Activated CD8-positive, alpha-beta memory T cell treated with anti-CD3 and anti-CD28 coated beads, Interleukin-2, amount 50 U/mL, for 24 hours (primary cell): ENCODE results near the gene NPIPB6.
"Not testable (repeated sequence)": the region's sequence is repeated elsewhere in the genome, so short reads cannot be mapped to it uniquely, and the experiment has no call there.

ENCODE experiments used
- DNase-seq: peaks from one replicate; pipeline ENCODE4 v3.0.0-alpha.2; 2020; ENCODE audit errors: extremely low read depth

NPIPB6 gene

DNA sequence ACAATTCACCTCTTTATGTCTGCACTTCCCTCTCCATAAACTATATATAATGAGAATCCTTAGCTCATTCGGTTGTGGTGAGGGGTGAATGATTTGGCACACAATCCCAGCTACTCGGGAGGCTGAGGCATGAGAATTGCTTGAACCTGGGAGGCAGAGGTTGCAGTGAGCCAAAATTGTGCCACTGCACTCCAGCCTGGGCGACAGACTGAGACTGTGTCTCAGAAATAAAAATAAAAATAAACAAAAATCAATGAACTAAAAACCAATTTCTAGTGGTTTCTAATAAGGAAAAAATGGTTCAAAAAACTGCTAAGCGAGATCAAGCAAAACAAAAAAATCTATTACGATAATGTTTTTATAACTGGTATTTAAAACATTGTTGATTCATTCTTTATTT lies at the start of gene NPIPB6:
Gene NPIPB6 (minus strand): TSS at position 101 of the 400 bp plus-strand sequence. CDS start 686 bp downstream, outside the sequence.
- DNase-seq = not testable (repeated sequence)

DNA sequence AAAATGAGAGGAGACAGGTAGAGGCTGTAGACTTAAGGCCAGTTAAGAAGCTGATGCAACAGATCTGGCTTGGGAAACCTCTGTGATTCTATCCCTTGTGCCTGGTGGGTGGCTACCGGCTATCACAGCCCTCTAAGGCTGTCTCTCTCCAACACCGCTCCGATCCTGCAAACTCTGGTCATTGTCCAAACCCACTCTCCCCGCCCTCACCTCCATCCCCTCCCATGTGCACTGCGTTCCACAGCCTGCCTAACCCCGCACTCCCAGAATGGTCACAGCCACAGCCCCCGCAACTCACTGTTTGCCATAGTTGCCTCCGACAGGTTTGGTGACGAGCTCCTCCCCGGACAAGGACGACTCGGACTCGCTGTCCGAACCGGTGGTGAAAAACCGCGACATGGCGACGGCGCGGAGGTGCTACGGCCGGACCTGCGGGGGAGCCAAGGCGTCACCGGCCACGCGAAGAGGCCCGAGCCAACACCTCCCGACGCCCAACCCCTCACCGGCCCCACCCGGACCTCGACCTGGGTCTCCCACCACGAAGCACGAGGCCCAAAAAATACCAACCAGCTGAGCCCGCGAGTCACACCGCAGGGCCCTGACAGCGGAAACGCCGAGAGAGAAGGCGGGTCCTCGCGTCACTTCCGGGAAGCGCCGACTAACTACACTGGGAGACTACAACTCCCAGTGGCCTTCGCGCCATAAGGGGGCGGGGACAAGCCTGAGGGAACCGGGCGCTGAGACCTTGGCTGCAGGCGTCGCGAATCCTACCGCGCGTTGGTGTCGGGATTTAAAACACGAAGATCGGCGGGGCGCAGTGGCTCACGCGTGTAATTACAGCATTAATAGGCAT lies 40.1 kb upstream of the NPIPB6 start, which contains the start of gene EIF3CL:
Gene EIF3CL (minus strand): TSS at position 622 of the 853 bp plus-strand sequence. CDS start 223 bp downstream, at position 399.
- not testable (repeated sequence) for DNase-seq

DNA sequence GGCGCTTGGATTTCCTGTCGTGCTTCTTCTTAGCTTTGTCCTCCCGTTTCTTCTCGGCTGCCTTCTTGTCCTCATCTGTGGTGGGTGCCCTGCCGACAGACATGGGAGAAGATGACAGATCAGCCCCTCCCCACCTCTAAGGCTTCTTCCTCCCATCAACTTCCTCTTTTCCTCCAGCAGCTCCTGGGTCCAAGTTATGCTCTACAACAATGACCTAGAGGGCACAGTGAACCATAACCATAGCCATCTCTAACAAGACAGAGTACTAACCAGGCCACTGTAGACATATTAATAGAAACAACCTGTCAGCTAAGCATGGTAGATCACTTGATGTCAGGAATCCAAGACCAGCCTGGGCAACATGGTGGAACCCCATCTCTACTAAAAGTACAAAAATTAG lies 28.7 kb upstream of the NPIPB6 start:
- DNase-seq = not testable (repeated sequence)

DNA sequence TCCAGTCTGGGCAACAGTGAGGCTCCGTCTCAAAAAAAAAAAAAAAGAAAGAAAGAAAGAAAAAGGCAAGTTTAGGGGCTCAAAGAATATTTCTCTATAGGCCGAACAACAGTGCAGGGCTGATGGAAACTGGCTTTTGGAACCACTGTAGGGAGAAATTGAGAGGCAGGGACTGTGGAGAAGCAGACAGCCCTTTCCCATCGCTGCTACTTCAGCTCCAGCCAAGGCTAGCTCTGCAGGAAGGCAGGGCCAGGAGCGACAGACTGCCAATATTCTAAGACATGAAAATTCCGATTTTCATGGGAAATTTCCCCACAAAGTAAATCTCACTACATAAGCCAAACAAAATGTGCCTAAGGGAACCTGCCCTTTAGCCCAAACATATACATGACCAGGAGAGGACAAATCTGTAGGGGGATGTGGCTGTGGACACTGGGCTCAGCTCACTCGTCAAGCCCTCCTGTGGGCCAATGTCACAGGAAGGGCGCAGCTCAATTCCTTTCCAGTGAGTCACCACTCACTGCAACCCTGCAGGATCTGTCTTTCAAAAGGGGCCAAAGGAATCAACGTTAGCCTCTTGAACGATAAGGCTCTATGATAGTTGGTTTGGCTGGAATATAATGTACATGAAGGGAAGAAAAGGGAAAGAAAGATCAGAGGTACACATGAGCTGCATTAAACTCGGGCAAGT lies 19.0 kb upstream of the NPIPB6 start:
- not testable (repeated sequence) for DNase-seq

DNA sequence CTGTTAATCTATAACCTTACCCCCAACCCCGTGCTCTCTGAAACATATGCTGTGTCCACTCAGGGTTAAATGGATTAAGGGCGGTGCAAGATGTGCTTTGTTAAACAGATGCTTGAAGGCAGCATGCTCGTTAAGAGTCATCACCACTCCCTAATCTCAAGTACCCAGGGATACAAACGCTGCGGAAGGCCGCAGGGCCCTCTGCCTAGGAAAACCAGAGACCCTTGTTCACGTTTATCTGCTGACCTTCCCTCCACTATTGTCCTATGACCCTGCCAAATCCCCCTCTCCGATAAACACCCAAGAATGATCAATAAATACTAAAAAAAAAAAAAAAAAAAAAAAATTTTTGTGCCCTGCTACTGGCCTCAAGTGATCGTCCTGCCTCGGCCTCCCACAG lies 14.5 kb upstream of the NPIPB6 start:
- DNase-seq = not testable (repeated sequence)

DNA sequence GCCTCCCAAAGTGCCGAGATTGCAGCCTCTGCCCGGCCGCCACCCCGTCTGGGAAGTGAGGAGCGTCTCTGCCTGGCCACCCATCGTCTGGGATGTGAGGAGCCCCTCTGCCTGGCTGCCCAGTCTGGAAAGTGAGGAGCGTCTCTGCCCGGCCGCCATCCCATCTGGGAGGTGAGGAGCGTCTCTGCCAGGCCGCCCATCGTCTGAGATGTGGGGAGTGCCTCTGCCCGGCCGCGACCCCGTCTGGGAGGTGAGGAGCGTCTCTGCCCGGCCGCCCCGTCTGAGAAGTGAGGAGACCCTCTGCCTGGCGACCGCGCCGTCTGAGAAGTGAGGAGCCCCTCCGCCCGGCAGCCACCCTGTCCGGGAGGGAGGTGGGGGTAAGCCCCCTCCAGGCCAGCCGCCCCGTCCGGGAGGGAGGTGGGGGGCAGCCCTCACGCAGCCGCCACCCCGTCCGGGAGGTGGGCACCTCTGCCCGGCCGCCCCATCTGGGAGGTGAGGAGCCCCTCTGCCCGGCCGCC lies 13.9 kb upstream of the NPIPB6 start:
- not testable (repeated sequence) for DNase-seq

DNA sequence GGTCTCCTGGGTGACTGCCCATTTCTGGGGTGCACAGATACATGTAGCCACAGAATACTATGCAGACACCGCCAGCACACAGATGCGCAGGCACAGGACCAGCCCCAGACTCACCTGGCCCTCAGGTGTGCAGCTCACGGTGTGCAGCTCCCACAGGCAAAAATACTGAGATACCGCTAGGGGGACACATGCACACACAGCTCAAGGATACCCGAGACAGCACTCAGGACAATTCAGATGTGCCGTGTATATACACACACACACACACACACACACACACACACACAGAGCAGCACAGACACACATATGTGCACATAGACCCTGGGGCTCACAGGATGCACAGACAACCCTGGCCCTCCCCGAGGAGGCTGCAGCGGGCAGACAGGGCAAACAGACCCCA lies 11.8 kb upstream of the NPIPB6 start:
- DNase-seq = not testable (repeated sequence)

DNA sequence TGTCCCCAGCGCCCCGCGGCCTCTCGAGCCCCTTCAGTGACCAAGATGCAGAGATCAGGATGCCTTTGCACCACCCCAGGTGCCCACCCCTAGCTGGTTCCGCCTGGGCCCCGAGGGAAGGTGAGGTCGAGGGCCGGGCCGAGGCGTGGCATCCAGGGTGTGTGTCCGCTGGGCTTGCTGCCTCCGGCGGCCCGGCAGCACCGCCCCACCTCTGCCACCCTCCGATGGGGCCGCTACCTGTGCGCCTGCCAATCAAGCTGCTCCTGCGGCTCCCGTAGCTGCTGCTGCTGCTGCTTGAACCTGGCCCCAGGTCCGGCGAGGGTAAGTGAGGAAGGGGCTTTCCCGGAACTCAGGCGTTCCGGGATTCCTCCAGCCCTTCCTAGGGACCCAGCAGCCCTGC lies 11.0 kb upstream of the NPIPB6 start:
- not testable (repeated sequence) for DNase-seq

DNA sequence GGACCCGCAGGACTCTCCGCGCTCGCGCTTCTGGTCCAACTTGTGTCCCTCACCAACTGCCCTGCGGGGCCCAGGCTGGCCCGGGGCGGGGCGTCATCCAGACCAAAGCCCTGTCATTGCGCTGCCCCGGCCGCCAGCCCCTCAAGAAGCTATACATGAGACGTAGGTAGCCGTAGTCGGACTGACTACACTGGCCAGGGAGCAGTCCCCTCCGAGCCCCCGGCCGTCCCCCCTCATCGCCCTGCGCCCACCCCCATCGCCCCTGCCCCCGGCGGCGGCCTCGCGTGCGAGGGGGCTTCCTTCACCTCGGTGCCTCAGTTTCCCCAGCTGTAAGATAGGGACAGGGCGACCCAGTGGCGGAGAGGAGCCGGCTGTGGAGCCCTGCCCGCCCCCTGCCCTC lies 4.6 kb upstream of the NPIPB6 start:
- not testable (repeated sequence) for DNase-seq

DNA sequence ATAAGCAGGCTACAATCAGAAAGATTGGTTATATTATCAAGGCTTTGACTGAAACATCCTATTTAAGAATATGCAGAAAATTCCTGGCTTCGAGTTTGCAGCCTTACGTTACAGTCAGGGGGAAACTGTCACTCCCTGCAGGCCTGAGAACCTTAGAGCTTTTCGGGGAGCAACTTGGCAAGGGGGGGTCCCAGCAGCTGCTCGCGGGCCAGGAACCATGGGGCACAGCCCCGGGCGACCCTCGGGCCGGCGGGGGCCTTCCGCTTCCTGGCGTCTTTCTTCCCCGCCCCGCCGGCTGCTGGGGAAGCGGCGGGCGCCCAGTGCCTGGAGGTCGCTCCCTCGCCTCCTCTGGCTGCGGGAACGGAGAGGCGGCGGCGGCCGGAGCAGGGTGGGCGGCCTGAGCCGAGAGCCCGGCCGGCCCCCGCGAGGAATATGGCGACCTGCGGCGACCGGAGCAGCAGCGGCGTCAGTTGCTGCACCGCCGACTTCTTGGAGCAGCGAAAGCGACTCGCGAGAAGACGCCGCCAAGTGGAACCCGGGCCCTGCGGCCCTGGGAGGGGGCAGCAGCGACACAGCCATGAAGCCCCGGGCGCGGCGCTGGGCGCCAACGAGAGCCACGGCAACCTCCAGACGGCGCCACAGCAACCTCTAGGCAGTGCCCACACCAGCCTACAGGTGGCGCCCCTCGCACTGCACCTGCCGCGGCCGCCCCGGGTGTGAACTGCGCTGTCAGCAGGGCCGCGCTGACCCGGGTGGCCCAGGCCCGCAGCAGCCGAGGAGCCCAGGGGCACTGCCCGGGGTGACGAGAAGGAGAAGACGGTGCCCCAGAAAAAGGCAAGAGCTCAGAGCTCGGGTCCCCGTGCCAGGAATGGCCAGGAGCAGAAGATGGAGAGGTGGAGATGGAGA lies 1.2 kb upstream of the NPIPB6 start:
- DNase-seq = not testable (repeated sequence)

DNA sequence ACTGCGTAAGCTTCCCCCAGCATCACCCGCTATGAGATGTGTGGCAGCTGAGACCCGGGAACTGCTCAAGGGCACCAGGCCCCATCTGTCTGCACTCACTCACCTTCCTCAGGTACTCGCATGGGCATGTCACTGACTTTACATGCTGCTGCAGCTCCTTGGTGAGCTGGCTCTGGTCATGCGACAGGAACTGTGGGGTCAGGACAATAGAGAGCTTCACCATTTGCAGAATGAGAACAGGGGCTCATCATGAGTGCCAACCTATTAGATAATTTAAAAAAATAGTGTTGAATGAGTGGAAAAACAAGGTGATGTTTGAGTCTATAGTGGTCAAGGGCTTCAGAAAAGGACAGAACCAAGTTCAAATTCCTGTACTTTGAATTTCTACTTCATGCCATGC lies 708 bp downstream of the NPIPB6 start:
- not testable (repeated sequence) for DNase-seq

DNA sequence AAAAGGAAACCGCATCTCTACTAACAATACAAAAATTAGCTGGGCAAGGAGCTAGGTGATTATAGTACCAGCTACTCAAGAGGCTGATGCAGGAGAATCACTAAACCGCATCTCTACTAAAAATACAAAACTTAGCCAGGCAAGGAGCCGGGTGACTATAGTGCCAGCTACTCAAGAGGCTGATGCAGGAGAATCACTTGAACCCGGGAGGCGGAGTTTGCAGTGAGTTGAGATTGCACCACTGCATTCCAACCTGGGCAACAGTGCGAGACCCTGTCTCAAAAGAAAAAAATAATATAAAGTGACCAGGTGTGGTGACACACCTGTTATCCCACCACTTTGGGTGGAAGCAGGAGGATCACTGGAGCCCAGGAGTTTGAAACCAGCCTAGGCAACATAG lies 25.1 kb downstream of the NPIPB6 start:
- DNase-seq = not testable (repeated sequence)

DNA sequence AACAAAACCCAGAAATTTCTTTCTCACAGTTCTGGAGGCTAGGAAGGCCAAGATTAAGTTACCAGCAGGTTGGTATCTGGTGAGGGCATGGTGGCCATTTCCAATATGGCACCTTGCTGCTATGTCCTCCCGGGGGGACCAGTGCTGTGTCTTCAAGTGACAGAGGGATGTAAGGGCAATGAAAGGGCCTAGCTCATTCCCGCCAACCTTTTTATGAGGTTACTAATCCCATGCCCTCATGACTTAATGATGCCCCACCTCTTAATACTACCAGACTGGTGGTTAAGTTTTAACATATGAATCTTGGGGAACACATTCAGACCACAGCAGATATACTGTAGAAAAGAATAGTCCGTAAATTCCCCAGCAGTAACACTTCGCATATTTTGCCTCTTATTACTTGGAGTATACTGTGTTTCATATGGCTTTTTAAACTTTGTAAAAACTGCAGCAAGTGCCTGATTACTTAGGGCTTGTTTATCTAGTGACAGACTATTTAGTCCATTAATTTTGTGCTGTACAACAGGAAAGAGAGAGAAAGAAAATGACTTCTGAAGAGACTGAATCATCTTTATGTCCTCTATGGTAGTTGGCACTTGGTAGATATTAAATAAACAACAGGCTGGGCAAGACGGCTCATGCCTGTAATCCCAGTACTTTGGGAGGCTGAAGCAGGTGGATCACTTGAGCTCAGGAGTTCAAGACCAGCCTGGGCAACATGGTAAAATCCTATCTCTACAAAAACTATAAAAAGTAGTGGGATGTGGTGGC lies 26.2 kb downstream of the NPIPB6 start:
- not testable (repeated sequence) for DNase-seq

DNA sequence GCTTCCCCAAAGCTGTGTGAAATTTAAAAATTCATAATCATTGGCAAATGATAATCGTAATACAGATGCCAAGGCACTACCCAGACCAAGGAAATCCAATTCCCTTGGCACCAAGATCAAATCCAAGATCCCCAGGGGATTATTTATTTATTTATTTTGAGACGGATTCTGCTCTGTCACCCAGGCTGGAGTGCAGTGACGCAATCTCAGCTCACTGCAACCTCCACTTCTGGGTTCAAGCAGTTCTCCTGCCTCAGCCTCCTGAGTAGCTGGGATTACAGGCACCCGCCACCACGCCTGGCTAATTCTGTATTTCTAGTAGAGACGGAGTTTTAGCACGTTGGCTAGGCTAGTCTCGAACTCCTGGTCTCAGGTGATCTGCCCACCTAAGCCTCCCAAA lies 27.6 kb downstream of the NPIPB6 start:
- not testable (repeated sequence) for DNase-seq

DNA sequence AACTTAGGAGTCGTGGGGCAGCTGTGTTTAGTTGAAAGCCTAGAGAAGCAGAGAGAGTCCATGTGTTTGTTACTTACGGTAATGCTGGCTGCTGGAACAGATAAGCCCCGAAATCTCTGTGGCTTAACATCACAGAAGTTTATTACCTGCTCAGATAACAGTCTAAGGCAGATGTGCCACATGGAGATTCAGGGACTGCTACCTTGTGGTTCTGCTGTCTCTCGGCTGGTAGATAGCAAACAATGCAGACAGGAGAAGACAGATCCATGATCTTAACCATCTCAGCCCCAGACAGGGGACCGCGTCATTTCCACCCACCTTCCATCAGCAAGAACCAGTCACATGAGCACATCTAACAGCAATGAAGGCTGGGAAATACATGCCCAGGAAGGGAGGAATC lies 30.7 kb downstream of the NPIPB6 start:
- DNase-seq = not testable (repeated sequence)

DNA sequence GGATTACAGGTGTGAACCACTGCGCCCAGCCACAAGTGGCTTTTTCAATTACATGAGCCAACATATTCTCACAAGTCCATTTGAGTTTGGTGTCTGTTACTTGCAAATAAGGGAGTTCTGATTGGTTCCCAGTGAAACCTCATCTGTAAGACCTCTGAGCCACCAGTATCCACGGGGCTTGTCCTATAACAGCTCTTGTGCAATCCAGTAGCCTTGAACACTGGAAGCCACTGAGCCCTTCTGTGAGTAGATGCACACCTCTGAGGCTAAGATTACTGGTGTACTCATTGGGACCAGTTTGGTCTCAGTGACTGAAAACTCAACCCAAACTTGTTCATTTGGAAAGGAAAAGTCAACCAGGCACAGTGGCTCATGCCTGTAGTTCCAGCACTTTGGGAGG lies 32.3 kb downstream of the NPIPB6 start:
- DNase-seq = not testable (repeated sequence)

DNA sequence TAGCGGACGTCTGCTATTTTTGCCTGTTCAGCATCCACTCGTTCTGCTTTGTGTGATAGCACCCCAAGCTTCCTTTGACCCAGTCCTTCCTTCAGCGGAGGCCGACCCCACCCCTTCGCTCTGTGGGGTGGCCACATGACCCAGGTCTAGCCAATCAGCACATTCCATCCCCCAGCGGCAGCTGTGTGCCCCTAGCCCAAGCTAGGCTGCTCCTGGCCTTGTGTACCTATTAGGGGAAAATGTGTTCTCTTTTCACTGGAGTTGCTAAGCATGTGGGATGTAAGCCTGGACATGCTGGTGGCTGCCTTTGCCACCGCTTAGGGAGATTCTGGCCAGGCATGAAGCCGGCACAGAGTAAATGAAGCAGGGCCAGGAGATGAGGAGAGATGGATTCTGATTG lies 33.1 kb downstream of the NPIPB6 start:
- not testable (repeated sequence) for DNase-seq

DNA sequence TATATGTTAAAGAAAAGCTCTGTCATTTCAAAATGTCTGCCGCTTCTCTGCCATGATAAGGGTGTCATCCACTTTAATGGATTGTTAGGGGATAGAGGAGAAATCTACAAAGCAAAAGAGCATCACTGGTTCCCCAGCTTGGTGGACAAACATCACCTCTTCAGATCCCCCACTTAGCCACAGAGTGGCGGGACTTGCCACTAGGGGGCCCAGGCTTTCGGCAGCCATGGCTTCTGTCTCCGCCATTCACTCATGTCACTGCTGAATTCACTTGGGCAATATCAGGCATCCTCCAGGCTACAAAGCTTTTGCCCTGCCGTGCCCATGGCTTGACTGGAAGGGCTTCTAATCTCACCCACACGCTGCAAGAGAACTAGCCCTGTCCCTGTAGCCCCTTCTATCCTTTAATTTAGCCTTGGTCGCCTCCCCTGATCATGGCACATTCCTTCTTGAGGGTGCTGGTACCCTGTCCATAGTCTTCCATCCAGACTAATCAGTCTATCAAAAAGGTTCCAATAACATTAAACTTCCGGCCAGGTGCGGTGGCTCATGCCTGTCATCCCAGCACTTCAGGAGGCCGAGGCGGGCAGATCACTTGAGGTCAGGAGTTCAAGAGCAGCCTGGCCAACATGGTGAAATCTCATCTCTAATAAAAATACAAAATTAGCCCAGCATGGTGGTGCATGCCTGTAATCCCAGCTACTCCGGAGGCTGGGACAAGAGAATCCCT lies 36.3 kb downstream of the NPIPB6 start:
- DNase-seq = no peak

DNA sequence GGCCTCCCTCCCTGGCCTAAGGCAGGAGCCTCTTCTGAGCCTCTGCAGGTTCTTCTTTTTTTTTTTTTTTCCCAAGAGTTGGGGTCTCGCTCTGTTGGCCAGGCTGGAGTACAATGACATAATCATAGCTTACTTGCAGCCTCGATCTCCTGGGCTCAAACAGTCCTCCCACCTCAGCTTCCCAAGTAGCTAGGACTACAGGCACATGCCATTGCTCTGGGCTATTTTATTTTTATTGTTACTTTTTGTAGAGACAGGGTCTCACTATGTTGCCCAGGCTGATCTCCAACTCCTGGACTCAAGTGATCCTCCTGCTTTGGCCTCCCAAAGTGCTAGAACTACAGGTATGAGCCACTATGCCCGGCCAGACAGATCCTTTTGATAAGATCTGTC lies 38.4 kb downstream of the NPIPB6 start:
- DNase-seq = no peak
